Cardiac fibroblast (primary cell): ENCODE measurements around the gene CD101.
A peak's percentile ranks its signal among the peaks of the same experiment; 100 is the strongest.
"Not testable (repeated sequence)": the region's sequence is repeated elsewhere in the genome, so short reads cannot be mapped to it uniquely, and the experiment has no call there.

Experiments
- DNase-seq, 2 donors: peaks; one replicate each; pipeline versions ENCODE4 v3.0.0 to v3.0.0-alpha.2; 2010; ENCODE audit warnings: low read depth in 2 of 2
- H3K4me3 ChIP-seq, 2 donors: replicated peaks in 1 of 2; 1 replicate in 1 of 2; 2 replicates in 1 of 2; pipeline ENCODE4 v1.5.1; 2011; ENCODE audit warnings: low read depth in 2 of 2, low read length in 2 of 2, mild to moderate bottlenecking in 2 of 2, moderate library complexity in 1 of 2
- CTCF ChIP-seq: IDR thresholded peaks from one replicate; pipeline ENCODE4 v1.5.1; 2011; ENCODE audit warnings: low read depth, mild to moderate bottlenecking, low read length, inconsistent platforms

The CD101 gene

GRCh38 chr1:116971965-116972673 lies 29.4 kb upstream of the CD101 start:
- no peak for TF ChIP-seq CTCF
- DNase-seq, result peak in 1 of 2 donors; percentile 50
- no peak overlapping the region for H3K4me3 ChIP-seq

- no peak for TF ChIP-seq CTCF
- no peak overlapping the region for H3K4me3 ChIP-seq
- peak in 1 of 2 donors; percentile 38 for DNase-seq
Measured at GRCh38 chr1:116972674-116973030, 28.9 kb upstream of the CD101 start.

GRCh38 chr1:116980309-116980708 lies 21.3 kb upstream of the CD101 start:
- DNase-seq, H3K4me3 ChIP-seq: not testable (repeated sequence)

- H3K4me3 ChIP-seq, result no peak overlapping the region
- no peak for DNase-seq
- no peak for TF ChIP-seq CTCF
Measured at GRCh38 chr1:116981521-116982037, 20.0 kb upstream of the CD101 start.

- H3K4me3 ChIP-seq, result no peak overlapping the region
- no peak for DNase-seq
- no peak for TF ChIP-seq CTCF
Measured at GRCh38 chr1:116982319-116983004, 19.1 kb upstream of the CD101 start.

- DNase-seq, result no peak
- no peak for TF ChIP-seq CTCF
- no peak overlapping the region for H3K4me3 ChIP-seq
Measured at GRCh38 chr1:116983112-116983511, 18.4 kb upstream of the CD101 start.

GRCh38 chr1:116983678-116984077 lies 17.9 kb upstream of the CD101 start:
- H3K4me3 ChIP-seq, result no peak overlapping the region
- DNase-seq, result no peak
- no peak for TF ChIP-seq CTCF
